Endothelial cell (in vitro differentiated cells): ENCODE results near the gene CHST11. TPM values are rescaled to one million over a fixed set of nuclear protein-coding genes. Genes with fewer than 3 reads are reported as not detected.

Experiments
- DNase-seq: peaks from one replicate; pipeline ENCODE4 v3.0.0; 2021; ENCODE audit warnings: low spot score
- H3K27ac Mint-ChIP-seq: one replicate; pipeline ENCODE4 v1.8.0; 2021; ENCODE audit warnings: mixed read lengths, inconsistent platforms; ENCODE audit not compliant: unreplicated experiment
- H3K27me3 Mint-ChIP-seq: one replicate; pipeline ENCODE4 v1.8.0; 2021; ENCODE audit warnings: mild to moderate bottlenecking, moderate library complexity, mixed read lengths, inconsistent platforms; ENCODE audit not compliant: unreplicated experiment
- H3K36me3 Mint-ChIP-seq: one replicate; pipeline ENCODE4 v1.8.0; 2021; ENCODE audit warnings: mild to moderate bottlenecking, low read depth, mixed read lengths, inconsistent platforms; ENCODE audit not compliant: unreplicated experiment
- H3K4me1 Mint-ChIP-seq: one replicate; pipeline ENCODE4 v1.8.0; 2021; ENCODE audit warnings: mild to moderate bottlenecking, mixed read lengths, inconsistent platforms; ENCODE audit not compliant: unreplicated experiment
- H3K4me3 Mint-ChIP-seq: one replicate; pipeline ENCODE4 v1.8.0; 2021; ENCODE audit warnings: mild to moderate bottlenecking, mixed read lengths, inconsistent platforms; ENCODE audit not compliant: unreplicated experiment
- H3K9me3 Mint-ChIP-seq: one replicate; pipeline ENCODE4 v1.8.0; 2021; ENCODE audit warnings: mixed read lengths, inconsistent platforms; ENCODE audit not compliant: unreplicated experiment
- CTCF ChIP-seq: fragments of 200-600 bp; sonication (generic); IDR thresholded peaks from one replicate; pipeline ENCODE4 v1.5.0; 2021; ENCODE audit warnings: antibody characterized with exemption; ENCODE audit not compliant: unreplicated experiment
- total RNA-seq: library from RNA; stranded (reverse); fragmentation: NEBNext Ultra II Directional; extraction: Animal tissue kit (Norgen Biotek cat#: 25700); gene quantifications from one replicate; pipeline ENCODE4 v1.2.1, GENCODE V29; 2021; ENCODE audit not compliant: unreplicated experiment

Gene CHST11
- total RNA-seq, 1 donor from 2014 or later = 11.8 TPM

- no peaks in the 10 kb centered on the region for H3K9me3 Mint-ChIP-seq
- H3K36me3 Mint-ChIP-seq = peaks cover 5% of the 10 kb centered on the region
- H3K4me3 Mint-ChIP-seq = no peak overlapping the region
- no peaks in the 10 kb centered on the region for H3K4me1 Mint-ChIP-seq
- TF ChIP-seq CTCF = no peak
- peaks cover 6% of the 10 kb centered on the region for H3K27me3 Mint-ChIP-seq
- DNase-seq = no peak
- H3K27ac Mint-ChIP-seq = no peak overlapping the region
These were observed 240.4 kb downstream of the CHST11 start for GRCh38 chr12:104697186-104697585.

GRCh38 chr12:104698871-104699270 is 242.1 kb downstream of the CHST11 start:
- H3K27me3 Mint-ChIP-seq = peaks cover 5% of the 10 kb centered on the region
- no peak overlapping the region for H3K27ac Mint-ChIP-seq
- H3K9me3 Mint-ChIP-seq = no peaks in the 10 kb centered on the region
- no peaks in the 10 kb centered on the region for H3K36me3 Mint-ChIP-seq
- no peak for DNase-seq
- no peak overlapping the region for H3K4me3 Mint-ChIP-seq
- no peaks in the 10 kb centered on the region for H3K4me1 Mint-ChIP-seq
- TF ChIP-seq CTCF = no peak

- TF ChIP-seq CTCF = no peak
These were observed 242.9 kb downstream of the CHST11 start for GRCh38 chr12:104699489-104700190.

GRCh38 chr12:104700324-104700723 is 243.6 kb downstream of the CHST11 start:
- no peak for DNase-seq
- Mint-ChIP-seq H3K27me3 (peaks cover 5% of the 10 kb centered on the region), H3K4me1 (no peaks in the 10 kb centered on the region), H3K36me3 (no peaks in the 10 kb centered on the region), H3K27ac (no peak overlapping the region), H3K9me3 (no peaks in the 10 kb centered on the region), H3K4me3 (no peak overlapping the region)
- TF ChIP-seq CTCF = no peak

More at GRCh38 chr12:104699489-104700190, 242.9 kb downstream of the CHST11 start:
- H3K36me3 Mint-ChIP-seq = no peaks in the 10 kb centered on the region
- no peaks in the 10 kb centered on the region for H3K4me1 Mint-ChIP-seq
- no peak overlapping the region for H3K27ac Mint-ChIP-seq
- peaks cover 5% of the 10 kb centered on the region for H3K27me3 Mint-ChIP-seq
- DNase-seq = no peak
- H3K4me3 Mint-ChIP-seq = no peak overlapping the region
- no peaks in the 10 kb centered on the region for H3K9me3 Mint-ChIP-seq

- no peaks in the 10 kb centered on the region for H3K4me1 Mint-ChIP-seq
- peaks cover 5% of the 10 kb centered on the region for H3K27me3 Mint-ChIP-seq
- no peaks in the 10 kb centered on the region for H3K36me3 Mint-ChIP-seq
- no peak for TF ChIP-seq CTCF
- DNase-seq = no peak
- no peak overlapping the region for H3K27ac Mint-ChIP-seq
- no peak overlapping the region for H3K4me3 Mint-ChIP-seq
- H3K9me3 Mint-ChIP-seq = no peaks in the 10 kb centered on the region
These were observed 244.6 kb downstream of the CHST11 start for GRCh38 chr12:104701301-104701700.
